CD14-positive monocyte (primary cell): ENCODE results near the gene FLT1. TPM values are rescaled to one million over a fixed set of nuclear protein-coding genes. Genes with fewer than 3 reads are reported as not detected.

Experiments
- DNase-seq, 3 donors: peaks; one replicate each; pipeline ENCODE4 v3.0.0-alpha.2; 2011 to 2022
- H2AFZ ChIP-seq: 2 replicates; pipeline ENCODE4 v1.6.0; 2012; ENCODE audit warnings: mild to moderate bottlenecking, low read depth, low read length, inconsistent platforms; ENCODE audit not compliant: insufficient read depth, poor library complexity, severe bottlenecking
- H3K27ac ChIP-seq, 2 donors: 1 replicate in 1 of 2; 2 replicates in 1 of 2; pipeline ENCODE4 v1.5.1; 2012 to 2013; ENCODE audit warnings: low read length in 2 of 2, control low read depth in 1 of 2, inconsistent platforms in 1 of 2, low read depth in 1 of 2, mild to moderate bottlenecking in 1 of 2
- H3K27me3 ChIP-seq, 2 donors: one replicate each; pipeline versions ENCODE4 v1.6.0 to v1.6.1; 2011 to 2013; ENCODE audit warnings: low read length in 2 of 2; ENCODE audit not compliant: control insufficient read depth in 2 of 2, insufficient read depth in 2 of 2
- H3K36me3 ChIP-seq, 2 donors: replicated peaks in 1 of 2; 1 replicate in 1 of 2; 2 replicates in 1 of 2; pipeline versions ENCODE4 v1.5.1 to v1.6.1; 2012 to 2013; ENCODE audit warnings: low read length in 2 of 2, control low read depth in 1 of 2, inconsistent platforms in 1 of 2, mild to moderate bottlenecking in 1 of 2; ENCODE audit not compliant: insufficient read depth in 2 of 2, control insufficient read depth in 1 of 2
- H3K4me1 ChIP-seq, 2 donors: 1 replicate in 1 of 2; 2 replicates in 1 of 2; pipeline versions ENCODE4 v1.5.1 to v1.6.1; 2012 to 2013; ENCODE audit warnings: low read length in 2 of 2, control low read depth in 1 of 2, inconsistent platforms in 1 of 2, mild to moderate bottlenecking in 1 of 2, moderate library complexity in 1 of 2; ENCODE audit not compliant: insufficient read depth in 2 of 2, control insufficient read depth in 1 of 2
- H3K4me2 ChIP-seq: replicated peaks from 2 replicates; pipeline ENCODE3; 2012; ENCODE audit warnings: low read length, moderate library complexity, mild to moderate bottlenecking; ENCODE audit not compliant: poor library complexity, severe bottlenecking; ENCODE audit errors: extremely low read depth
- H3K4me3 ChIP-seq, 3 experiments: fragments of 200-600 bp in 1 of 3; sonication (generic) in 1 of 3; replicated peaks in 1 of 3; 1 replicate in 2 of 3; 2 replicates in 1 of 3; pipeline ENCODE4 v1.5.1; 2011 to 2013; ENCODE audit warnings: low read length in 3 of 3, mild to moderate bottlenecking in 3 of 3, control low read depth in 2 of 3, low read depth in 2 of 3, inconsistent platforms in 1 of 3, moderate library complexity in 1 of 3
- H3K79me2 ChIP-seq: 2 replicates; pipeline ENCODE4 v1.6.0; 2012; ENCODE audit warnings: mild to moderate bottlenecking, control low read depth, inconsistent platforms, low read length, moderate library complexity; ENCODE audit not compliant: insufficient read depth
- H3K9ac ChIP-seq: 2 replicates; pipeline ENCODE4 v1.6.0; 2017; ENCODE audit warnings: low read length, mild to moderate bottlenecking; ENCODE audit not compliant: insufficient read depth, poor library complexity, severe bottlenecking
- H3K9me3 ChIP-seq, 2 donors: replicated peaks in 1 of 2; 1 replicate in 1 of 2; 2 replicates in 1 of 2; pipeline versions ENCODE4 v1.5.1 to v1.6.1; 2012 to 2013; ENCODE audit warnings: low read length in 2 of 2, control low read depth in 1 of 2; ENCODE audit not compliant: control insufficient read depth in 1 of 2, insufficient read depth in 1 of 2
- H4K20me1 ChIP-seq: 2 replicates; pipeline ENCODE4 v1.6.0; 2012; ENCODE audit warnings: mild to moderate bottlenecking, low read length, control low read depth, moderate library complexity; ENCODE audit not compliant: insufficient read depth
- H3K27ac Mint-ChIP-seq, 7 donors: one replicate each; pipeline ENCODE4 v1.8.0; 2020; ENCODE audit warnings: mild to moderate bottlenecking in 7 of 7, mixed read lengths in 7 of 7, moderate library complexity in 6 of 7, inconsistent platforms in 2 of 7
- H3K27me3 Mint-ChIP-seq, 3 donors: one replicate each; pipeline ENCODE4 v1.8.0; 2021 to 2022; ENCODE audit warnings: low read depth in 3 of 3, mild to moderate bottlenecking in 3 of 3, mixed read lengths in 3 of 3, moderate library complexity in 3 of 3, inconsistent platforms in 1 of 3
- H3K36me3 Mint-ChIP-seq, 2 donors: one replicate each; pipeline ENCODE4 v1.8.0; 2020; ENCODE audit warnings: mixed read lengths in 2 of 2, inconsistent platforms in 1 of 2, mild to moderate bottlenecking in 1 of 2
- H3K4me1 Mint-ChIP-seq: one replicate; pipeline ENCODE4 v1.8.0; 2020; ENCODE audit warnings: mild to moderate bottlenecking, mixed read lengths
- H3K4me3 Mint-ChIP-seq, 2 donors: one replicate each; pipeline ENCODE4 v1.8.0; 2020; ENCODE audit warnings: mild to moderate bottlenecking in 2 of 2, mixed read lengths in 2 of 2, moderate library complexity in 1 of 2
- H3K9me3 Mint-ChIP-seq, 7 donors: one replicate each; pipeline ENCODE4 v1.8.0; 2020 to 2022; ENCODE audit warnings: mixed read lengths in 7 of 7, mild to moderate bottlenecking in 6 of 7, moderate library complexity in 6 of 7, inconsistent platforms in 2 of 7
- WGBS: methylation state at CpG from one replicate; pipeline ENCODE4 v1.1.5; 2013; ENCODE audit warnings: missing lambda C conversion rate; ENCODE audit not compliant: insufficient coverage; 5-methylcytosine and 5-hydroxymethylcytosine counted together
- intact Hi-C, 2 donors: fragments of 100-400 bp; cut with micrococcal nuclease; formaldehyde crosslinking; loops; one replicate each; pipeline versions ENCODE4 v1.15.0 to v1.15.1; 2023
- polyA plus RNA-seq, 3 donors: library from polyadenylated mRNA; depleted of rRNA in 1 of 3; unstranded in 2 of 3; stranded (reverse) in 1 of 3; fragments of 300-500 nt in 2 of 3; fragments of >200 nt in 1 of 3; fragmentation: Illumina TruSeq in 2 of 3; gene quantifications; 1 replicate in 2 of 3; 2 replicates in 1 of 3; pipeline ENCODE4 v1.2.3, GENCODE V29; 2012 to 2021
- TF ChIP-seq, protein P1 (sequence below): fragments of 200-600 bp; IDR thresholded peaks from one replicate; pipeline ENCODE4 v1.8.0; 2022; ENCODE audit warnings: antibody characterized with exemption, mild to moderate bottlenecking

Gene FLT1
- polyA plus RNA-seq, 3 donors: 0.28 TPM; not detected in 2

DNA sequence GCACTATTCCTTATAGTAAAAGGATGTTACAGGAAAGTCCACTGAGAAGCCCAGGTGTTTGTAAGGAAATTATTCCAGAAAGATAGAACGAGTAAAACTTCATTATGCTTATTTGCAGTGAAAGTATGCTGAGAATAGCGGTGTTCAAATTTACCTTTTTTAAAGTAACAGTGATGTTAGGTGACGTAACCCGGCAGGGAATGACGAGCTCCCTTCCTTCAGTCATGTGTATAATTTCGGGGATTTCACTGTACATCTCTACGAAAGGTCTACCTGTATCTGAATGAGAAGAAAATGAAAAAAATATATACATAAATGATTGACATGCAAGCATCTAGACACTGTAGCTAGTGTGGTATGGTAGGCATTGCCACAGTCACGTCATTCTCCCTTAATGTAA lies 56.9 kb downstream of the FLT1 start:
- Histone ChIP-seq H3K4me1 (no peaks in the 10 kb centered on the region), H3K27me3 (peaks cover 10 to 12% of the 10 kb centered on the region in 2 donors), H3K9ac (no peak overlapping the region), H3K4me3 (no peak overlapping the region), H3K4me2 (no peak overlapping the region), H3K9me3 (no peaks in the 10 kb centered on the region), H3K36me3 (no peaks in the 10 kb centered on the region), H3K27ac (no peak overlapping the region), H3K79me2 (no peaks in the 10 kb centered on the region), H2AFZ (no peak overlapping the region), H4K20me1 (no peaks in the 10 kb centered on the region)
- Mint-ChIP-seq H3K4me3 (no peak overlapping the region), H3K4me1 (no peaks in the 10 kb centered on the region), H3K27ac (no peak overlapping the region), H3K27me3 (peaks cover 11 to 28% (median 25%) of the 10 kb centered on the region in 3 donors), H3K9me3 (peaks cover 0 to 8% (median 2%) of the 10 kb centered on the region in 7 donors), H3K36me3 (no peaks in the 10 kb centered on the region)
- intact Hi-C loops: no loop called here
- TF ChIP-seq, protein P1, sequence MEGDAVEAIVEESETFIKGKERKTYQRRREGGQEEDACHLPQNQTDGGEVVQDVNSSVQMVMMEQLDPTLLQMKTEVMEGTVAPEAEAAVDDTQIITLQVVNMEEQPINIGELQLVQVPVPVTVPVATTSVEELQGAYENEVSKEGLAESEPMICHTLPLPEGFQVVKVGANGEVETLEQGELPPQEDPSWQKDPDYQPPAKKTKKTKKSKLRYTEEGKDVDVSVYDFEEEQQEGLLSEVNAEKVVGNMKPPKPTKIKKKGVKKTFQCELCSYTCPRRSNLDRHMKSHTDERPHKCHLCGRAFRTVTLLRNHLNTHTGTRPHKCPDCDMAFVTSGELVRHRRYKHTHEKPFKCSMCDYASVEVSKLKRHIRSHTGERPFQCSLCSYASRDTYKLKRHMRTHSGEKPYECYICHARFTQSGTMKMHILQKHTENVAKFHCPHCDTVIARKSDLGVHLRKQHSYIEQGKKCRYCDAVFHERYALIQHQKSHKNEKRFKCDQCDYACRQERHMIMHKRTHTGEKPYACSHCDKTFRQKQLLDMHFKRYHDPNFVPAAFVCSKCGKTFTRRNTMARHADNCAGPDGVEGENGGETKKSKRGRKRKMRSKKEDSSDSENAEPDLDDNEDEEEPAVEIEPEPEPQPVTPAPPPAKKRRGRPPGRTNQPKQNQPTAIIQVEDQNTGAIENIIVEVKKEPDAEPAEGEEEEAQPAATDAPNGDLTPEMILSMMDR: no peak
- WGBS: 100% methylated on average over 2 of the region's 8 CpGs
- DNase-seq: no peak

DNA sequence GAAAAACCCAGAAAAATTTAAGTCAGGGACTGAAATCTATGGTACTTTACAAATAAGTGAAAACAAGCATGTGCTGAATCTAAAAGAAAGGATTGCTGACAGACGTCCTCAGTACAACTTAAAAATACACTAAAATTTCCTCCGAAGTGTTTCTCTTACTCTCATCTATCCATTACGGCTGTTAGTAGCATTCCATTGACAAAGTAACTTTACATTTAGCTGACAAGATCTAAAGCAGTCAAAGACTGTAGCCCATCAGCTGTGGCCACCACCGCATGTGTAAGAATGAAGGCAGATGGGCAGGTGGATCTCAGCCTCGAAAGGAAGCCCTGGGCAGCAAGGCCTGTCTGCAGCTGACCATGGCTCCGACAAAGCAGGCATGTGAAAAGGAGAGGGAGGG lies 59.0 kb downstream of the FLT1 start:
- Histone ChIP-seq H3K79me2 (no peaks in the 10 kb centered on the region), H3K36me3 (no peaks in the 10 kb centered on the region), H3K9ac (no peak overlapping the region), H4K20me1 (no peaks in the 10 kb centered on the region), H3K4me3 (no peak overlapping the region), H2AFZ (no peak overlapping the region), H3K27me3 (peaks cover 19 to 20% of the 10 kb centered on the region in 2 donors), H3K4me1 (no peaks in the 10 kb centered on the region), H3K9me3 (no peaks in the 10 kb centered on the region), H3K27ac (no peak overlapping the region), H3K4me2 (no peak overlapping the region)
- Mint-ChIP-seq H3K27ac (no peak overlapping the region), H3K4me3 (peak overlapping the region in 1 of 2 donors; percentile 35), H3K27me3 (peaks cover 11 to 30% (median 22%) of the 10 kb centered on the region in 3 donors), H3K4me1 (no peaks in the 10 kb centered on the region), H3K36me3 (no peaks in the 10 kb centered on the region), H3K9me3 (peaks cover 0 to 3% (median 0%) of the 10 kb centered on the region in 7 donors)
- TF ChIP-seq, protein P1: no peak
- DNase-seq: no peak
- WGBS: 94% methylated on average over 2 of the region's 6 CpGs
- intact Hi-C loops: no loop called here
